HL-60 (cell line): ENCODE results near the gene SLC22A3.

ENCODE experiments used
- POLR2AphosphoS5 ChIP-seq: IDR thresholded peaks from 2 replicates; pipeline ENCODE4 v1.6.1; 2012; ENCODE audit warnings: low read depth
- TF ChIP-seq, protein P1 (sequence below): IDR thresholded peaks from one replicate; pipeline ENCODE4 v1.5.1; 2011; ENCODE audit warnings: low read length, control low read depth, inconsistent platforms; ENCODE audit not compliant: insufficient read depth
- TF ChIP-seq, protein P2 (sequence below): IDR thresholded peaks from 2 replicates; pipeline ENCODE4 v1.6.1; 2012; ENCODE audit warnings: low read depth; ENCODE audit not compliant: insufficient replicate concordance

DNA sequence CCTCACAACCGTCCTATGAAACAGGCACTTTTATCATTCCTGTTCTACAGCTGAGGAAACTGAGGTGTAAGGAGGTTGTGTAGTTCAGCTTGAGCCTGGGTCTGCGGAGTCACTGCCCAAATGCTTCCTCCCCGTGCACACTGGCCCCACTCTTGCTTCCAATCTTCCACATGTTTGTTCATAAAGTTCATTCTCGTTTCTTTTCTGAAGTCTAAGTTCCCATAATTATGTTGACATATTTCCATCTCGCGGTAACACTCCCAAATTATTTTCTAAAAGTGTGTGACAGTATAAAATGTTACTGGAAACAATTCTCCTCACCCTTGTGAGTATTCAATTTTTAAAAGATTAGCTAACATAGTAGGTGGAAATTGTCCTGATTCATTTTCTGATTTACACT lies 106.9 kb downstream of the SLC22A3 start:
- TF ChIP-seq POLR2AphosphoS5: no peak
- TF ChIP-seq, protein P1, sequence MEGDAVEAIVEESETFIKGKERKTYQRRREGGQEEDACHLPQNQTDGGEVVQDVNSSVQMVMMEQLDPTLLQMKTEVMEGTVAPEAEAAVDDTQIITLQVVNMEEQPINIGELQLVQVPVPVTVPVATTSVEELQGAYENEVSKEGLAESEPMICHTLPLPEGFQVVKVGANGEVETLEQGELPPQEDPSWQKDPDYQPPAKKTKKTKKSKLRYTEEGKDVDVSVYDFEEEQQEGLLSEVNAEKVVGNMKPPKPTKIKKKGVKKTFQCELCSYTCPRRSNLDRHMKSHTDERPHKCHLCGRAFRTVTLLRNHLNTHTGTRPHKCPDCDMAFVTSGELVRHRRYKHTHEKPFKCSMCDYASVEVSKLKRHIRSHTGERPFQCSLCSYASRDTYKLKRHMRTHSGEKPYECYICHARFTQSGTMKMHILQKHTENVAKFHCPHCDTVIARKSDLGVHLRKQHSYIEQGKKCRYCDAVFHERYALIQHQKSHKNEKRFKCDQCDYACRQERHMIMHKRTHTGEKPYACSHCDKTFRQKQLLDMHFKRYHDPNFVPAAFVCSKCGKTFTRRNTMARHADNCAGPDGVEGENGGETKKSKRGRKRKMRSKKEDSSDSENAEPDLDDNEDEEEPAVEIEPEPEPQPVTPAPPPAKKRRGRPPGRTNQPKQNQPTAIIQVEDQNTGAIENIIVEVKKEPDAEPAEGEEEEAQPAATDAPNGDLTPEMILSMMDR: no peak
- TF ChIP-seq, protein P2, sequence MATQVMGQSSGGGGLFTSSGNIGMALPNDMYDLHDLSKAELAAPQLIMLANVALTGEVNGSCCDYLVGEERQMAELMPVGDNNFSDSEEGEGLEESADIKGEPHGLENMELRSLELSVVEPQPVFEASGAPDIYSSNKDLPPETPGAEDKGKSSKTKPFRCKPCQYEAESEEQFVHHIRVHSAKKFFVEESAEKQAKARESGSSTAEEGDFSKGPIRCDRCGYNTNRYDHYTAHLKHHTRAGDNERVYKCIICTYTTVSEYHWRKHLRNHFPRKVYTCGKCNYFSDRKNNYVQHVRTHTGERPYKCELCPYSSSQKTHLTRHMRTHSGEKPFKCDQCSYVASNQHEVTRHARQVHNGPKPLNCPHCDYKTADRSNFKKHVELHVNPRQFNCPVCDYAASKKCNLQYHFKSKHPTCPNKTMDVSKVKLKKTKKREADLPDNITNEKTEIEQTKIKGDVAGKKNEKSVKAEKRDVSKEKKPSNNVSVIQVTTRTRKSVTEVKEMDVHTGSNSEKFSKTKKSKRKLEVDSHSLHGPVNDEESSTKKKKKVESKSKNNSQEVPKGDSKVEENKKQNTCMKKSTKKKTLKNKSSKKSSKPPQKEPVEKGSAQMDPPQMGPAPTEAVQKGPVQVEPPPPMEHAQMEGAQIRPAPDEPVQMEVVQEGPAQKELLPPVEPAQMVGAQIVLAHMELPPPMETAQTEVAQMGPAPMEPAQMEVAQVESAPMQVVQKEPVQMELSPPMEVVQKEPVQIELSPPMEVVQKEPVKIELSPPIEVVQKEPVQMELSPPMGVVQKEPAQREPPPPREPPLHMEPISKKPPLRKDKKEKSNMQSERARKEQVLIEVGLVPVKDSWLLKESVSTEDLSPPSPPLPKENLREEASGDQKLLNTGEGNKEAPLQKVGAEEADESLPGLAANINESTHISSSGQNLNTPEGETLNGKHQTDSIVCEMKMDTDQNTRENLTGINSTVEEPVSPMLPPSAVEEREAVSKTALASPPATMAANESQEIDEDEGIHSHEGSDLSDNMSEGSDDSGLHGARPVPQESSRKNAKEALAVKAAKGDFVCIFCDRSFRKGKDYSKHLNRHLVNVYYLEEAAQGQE: no peak
